ENCODE measurements around the gene FMR1.

The FMR1 gene

GRCh38 chrX:147960722-147961121 is 49.0 kb downstream of the FMR1 start:
- Histone ChIP-seq H3K4me3 (no peak overlapping the region), H3K27ac (no peak overlapping the region)
- DNase-seq (ENCODE audit: low spot score), result no peak
- no peak for TF ChIP-seq CTCF (IDR thresholded peaks at IDR 0.05)

- no peak for TF ChIP-seq CTCF (IDR thresholded peaks at IDR 0.05)
- Histone ChIP-seq H3K27ac (no peak overlapping the region), H3K4me3 (no peak overlapping the region)
- no peak for DNase-seq (ENCODE audit: low spot score)
Measured at GRCh38 chrX:147962476-147962875, 50.8 kb downstream of the FMR1 start.

GRCh38 chrX:147978931-147979330 is 67.2 kb downstream of the FMR1 start:
- no peak overlapping the region for H3K4me3 ChIP-seq
- H3K27ac ChIP-seq, result no peak overlapping the region
- no peak for DNase-seq (ENCODE audit: low spot score)
- no peak for TF ChIP-seq CTCF (IDR thresholded peaks at IDR 0.05)

- no peak for DNase-seq (ENCODE audit: low spot score)
- TF ChIP-seq CTCF (IDR thresholded peaks at IDR 0.05), result no peak
- no peak within 1 kb of the TSS for H3K27ac ChIP-seq
- no peak within 1 kb of the TSS for H3K4me3 ChIP-seq
Measured at GRCh38 chrX:147981038-147981752, 69.5 kb downstream of the FMR1 start, which contains the start of gene FMR1NB. Gene FMR1NB, plus strand, starts transcription at chrX:147981337. Its CDS starts 66 bp downstream, at chrX:147981403.
